ENCODE measurements around the gene TMEM185B.
"Not testable (repeated sequence)": the region's sequence is repeated elsewhere in the genome, so short reads cannot be mapped to it uniquely, and the experiment has no call there.

Gene TMEM185B

GRCh38 chr2:120223034-120223912, at the start of gene TMEM185B:
Gene TMEM185B (minus strand): TSS chr2:120223400. CDS start chr2:120222976, 424 bp downstream.
- peak; percentile 84 for DNase-seq (ENCODE audit: low read depth)

GRCh38 chr2:120271711-120272379, 48.6 kb upstream of the TMEM185B start:
- DNase-seq (ENCODE audit: low read depth): no peak

DNA sequence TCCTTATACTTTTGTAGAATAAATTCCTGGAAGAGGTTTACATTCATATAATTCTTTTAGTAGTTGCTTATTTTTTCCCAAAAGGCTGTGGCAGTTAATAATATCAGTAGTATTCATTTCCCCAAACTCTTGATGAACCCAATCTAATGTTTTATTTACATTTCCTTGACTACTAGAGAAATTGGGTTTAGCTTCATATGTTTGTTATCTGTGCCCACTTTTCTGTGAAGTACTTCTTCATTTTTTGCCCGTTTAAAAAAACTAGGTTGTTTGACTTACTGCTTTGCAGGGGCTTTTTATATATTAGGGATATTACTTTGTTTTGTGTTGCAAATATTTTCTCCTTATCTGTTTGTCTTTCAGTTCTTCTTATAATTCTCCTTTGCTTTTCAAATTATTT, 46.6 kb upstream of the TMEM185B start:
- no peak for DNase-seq (ENCODE audit: low read depth)

DNA sequence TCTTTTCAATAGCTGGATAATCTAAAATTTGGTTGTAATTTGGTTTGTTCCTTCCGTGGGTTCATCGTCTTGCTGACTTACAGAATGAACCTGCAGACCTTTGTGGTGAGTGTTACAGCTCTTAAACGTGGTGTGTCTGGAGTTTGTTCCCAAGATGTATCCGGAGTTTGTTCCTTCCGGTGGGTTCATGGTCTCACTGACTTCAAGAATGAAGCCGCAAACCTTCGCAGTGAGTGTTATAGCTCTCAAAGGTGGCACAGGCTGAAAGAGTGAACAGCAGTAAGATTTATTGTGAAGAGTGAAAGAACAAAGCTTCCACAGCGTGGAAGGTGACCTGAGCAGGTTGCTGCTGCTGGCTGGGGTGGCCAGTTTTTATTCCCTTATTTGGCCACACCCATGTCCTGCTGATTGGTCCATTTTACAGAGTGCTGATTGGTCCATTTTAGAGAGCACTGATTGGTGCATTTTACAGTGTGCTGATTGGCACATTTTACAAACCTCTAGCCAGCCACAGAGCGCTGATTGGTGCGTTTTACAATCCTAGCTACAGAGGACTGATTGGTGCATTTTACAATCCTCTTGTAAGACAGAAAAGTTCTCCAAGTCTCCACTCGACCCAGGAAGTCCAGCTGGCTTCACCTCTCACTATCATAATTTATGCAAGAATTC, 46.0 kb upstream of the TMEM185B start:
- no peak for DNase-seq (ENCODE audit: low read depth)

DNA sequence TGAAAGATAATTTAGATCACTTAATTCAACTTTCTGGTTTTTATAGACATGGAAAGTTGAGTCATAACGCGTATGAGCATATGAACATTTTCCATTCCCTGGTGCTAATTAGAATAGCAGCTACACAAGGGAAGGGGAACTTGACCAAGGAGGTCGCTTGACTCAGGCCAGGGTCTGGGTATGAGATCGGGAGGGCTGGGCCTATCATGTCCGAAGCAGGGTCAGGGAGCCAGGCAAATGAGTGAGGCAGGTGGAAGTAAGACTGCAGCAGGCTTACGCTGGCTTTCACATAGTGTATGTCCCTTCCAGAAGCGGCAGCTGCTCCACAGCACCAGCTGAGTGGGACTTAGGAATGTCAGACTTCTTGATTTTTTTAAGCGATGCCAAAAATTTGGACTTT, 44.1 kb upstream of the TMEM185B start:
- DNase-seq (ENCODE audit: low read depth): no peak

GRCh38 chr2:120265006-120265405, 41.8 kb upstream of the TMEM185B start:
- no peak for DNase-seq (ENCODE audit: low read depth)

- DNase-seq (ENCODE audit: low read depth): no peak
Measured at GRCh38 chr2:120262761-120263428, 39.7 kb upstream of the TMEM185B start.

DNA sequence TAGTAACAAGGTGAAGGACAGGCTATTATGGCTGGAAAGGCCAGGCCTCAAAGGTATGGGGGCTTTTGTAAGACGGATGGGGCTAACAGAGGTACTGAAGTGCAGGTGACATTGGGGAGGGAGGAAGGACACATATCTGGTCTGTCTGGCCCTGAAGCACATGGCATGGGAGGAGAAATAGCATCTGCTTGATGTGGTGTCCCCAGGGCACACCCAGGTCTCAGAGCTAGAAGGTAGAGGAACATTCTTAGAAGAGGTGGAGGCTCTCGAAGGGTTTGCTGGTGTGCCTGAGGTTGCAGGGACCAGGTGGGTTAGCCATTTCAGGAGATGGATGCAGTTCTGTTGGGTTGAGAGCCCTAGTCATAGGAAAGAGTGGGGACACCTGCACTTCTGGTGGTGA, 39.0 kb upstream of the TMEM185B start:
- DNase-seq (ENCODE audit: low read depth): no peak

DNA sequence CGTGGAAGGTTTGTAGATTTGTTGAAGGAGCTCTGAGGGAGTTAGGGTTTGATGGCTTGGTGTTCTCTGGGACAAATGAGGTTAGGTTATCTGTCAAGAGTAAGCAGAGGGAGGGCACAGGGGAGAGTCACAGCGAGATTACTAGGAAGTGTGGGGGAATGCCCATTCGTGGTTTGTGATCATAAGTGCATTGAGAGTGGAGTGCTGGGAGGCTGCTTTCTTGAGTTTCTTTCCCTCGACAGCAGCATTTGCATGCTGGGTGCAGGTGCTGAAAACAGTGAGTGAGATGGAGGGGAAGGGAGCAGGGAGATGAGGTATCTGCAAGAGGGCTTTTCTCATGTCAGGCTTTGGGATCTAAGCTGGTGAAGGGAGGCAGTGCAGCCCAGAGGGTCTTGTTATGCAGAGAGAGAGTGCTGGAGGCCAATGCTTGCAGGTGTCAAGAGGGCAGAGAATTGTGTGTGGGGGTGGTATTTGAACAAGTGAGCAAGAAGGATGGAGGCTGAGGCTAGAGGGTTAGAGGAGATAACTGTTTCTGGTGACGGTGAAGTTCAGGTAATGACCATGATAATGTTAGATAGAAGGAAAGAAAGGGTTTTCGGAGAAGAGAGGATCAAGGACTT, 38.3 kb upstream of the TMEM185B start:
- no peak for DNase-seq (ENCODE audit: low read depth)

- DNase-seq (ENCODE audit: low read depth): no peak
Measured at GRCh38 chr2:120260736-120261135, 37.5 kb upstream of the TMEM185B start.

GRCh38 chr2:120259939-120260338, 36.7 kb upstream of the TMEM185B start:
- DNase-seq (ENCODE audit: low read depth): not testable (repeated sequence)

- no peak for DNase-seq (ENCODE audit: low read depth)
Measured at GRCh38 chr2:120258196-120258595, 35.0 kb upstream of the TMEM185B start.

DNA sequence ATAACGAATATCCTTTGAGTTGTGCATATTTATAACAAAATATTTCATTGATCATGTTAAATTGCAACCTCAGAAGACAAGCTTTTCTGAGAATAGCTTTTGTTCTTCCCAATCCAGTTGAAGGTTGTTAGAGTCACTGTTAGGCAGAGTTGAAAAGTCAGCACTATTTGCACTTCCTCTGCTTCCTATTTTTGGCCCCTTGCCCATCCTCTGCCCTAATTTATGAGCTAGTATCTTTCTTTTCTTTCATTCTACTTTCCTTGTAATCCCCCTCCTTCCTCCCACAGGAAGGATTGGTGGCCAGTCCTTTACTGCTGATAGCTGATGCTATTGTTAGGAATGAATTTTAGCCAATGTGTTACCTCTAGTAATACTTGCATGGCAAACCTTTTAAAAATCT, 34.3 kb upstream of the TMEM185B start:
- no peak for DNase-seq (ENCODE audit: low read depth)

GRCh38 chr2:120256651-120257000, 33.4 kb upstream of the TMEM185B start:
- DNase-seq (ENCODE audit: low read depth): no peak

DNA sequence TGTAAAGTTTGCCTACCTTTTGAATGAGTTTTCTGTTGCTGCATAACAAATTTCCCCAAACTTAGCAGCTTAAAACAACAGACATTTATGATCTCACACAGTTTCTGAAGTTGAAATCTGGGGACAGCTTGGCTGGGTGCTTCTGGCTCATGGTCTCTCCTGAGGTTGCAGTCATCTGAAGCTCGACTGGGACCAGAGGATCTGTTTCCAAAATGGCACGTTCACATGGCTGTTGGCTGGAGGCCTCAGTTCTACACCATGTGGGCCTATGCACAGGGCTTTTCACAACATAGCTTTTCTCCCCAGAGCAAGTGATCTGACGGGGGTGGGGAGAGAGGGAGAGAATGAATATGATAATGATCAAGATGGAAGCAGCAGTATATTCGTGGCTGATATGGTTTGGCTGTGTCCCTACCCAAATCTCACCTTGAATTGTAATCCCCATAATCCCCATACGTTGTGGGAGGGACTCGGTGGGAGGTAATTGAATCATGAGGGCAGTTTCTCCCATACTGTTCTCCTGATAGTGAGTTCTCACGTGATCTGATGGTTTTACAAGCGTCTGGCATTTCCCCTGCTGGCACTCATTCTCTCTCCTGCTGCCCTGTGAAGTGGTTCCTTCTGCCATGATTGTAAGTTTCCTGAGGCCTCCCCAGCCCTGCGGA, 32.9 kb upstream of the TMEM185B start:
- DNase-seq (ENCODE audit: low read depth): no peak

DNA sequence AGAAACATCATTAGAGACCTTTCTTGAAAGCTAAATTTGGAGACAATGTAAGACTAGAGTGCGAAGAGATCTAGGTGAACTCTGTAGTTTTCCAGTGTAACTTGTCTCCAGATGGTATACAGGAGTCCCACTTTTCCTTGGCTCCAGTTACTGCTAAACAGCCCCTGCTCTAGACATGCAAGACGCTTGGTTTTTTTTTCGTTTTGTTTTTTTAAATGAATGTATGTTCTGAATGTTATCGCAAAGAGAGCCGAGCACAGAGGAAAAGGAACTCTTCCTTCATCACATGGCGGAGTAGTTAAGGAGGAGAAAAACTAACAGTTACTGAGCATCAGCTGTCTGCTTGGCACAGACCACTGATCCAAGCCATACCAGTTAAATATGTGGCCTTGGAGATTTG, 31.9 kb upstream of the TMEM185B start:
- DNase-seq (ENCODE audit: low read depth): no peak

DNA sequence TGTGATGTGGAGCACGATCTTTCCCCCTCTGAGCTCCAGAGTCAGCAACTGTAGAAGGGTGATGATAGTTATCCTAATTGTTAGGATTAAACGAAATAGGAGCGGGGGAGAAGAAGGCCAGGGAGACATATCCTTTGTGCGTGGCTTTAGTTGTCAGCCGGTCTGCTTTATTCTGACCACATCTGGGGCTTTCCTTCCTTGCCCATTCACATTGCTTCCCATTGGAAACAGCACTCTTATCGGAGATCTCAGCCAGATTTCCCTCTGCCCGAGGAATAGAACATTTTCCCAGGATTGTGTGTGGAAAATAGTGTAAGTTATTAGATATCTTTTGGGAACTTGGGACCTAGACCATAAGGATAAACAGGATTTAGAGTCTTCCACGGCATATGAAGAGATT, 31.0 kb upstream of the TMEM185B start:
- no peak for DNase-seq (ENCODE audit: low read depth)

DNA sequence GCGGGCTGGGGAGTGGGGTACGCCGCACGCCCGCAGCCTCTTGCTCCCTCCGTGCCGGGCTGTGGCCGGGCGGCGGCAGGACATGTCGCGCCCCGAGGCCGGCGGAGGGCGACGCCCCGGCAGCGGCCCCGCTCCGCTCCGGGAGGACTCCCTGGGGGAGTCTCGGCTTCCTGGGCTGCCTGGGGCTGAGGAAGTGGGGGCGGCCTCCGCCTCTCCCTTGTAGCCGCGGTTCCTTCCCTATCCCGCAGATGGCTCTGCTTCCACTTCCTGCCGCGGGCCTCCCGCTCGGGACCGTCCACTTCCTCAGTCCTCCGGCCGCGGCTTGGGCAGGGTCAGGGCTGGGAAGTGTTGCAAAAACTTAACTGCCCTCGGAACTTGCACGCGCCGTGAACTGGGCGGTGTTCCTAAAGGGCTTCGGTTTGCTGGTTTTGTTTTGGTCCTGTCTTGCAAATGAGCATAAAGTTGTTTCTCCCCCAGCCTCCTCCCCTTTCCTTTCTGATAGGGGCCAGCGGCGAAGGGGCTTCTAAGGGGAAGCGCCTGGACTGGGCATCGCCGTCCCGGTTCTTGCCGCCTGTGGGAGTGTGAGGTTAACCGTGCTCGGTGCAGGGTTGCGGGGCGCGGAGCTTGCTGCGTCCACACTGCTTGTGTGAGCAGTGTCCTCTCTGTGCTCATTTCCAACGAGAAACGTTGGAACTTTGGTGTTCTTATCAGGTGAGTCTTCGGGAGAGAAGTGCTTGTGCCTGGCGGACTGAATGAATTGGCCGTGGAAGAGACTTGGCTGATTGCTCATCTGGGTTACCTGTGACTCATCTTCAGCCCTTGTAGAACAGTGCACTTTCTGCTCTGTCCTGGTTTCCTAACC, 30.1 kb upstream of the TMEM185B start:
- DNase-seq (ENCODE audit: low read depth): no peak

- peak; percentile 98 for DNase-seq (ENCODE audit: low read depth)
Measured at GRCh38 chr2:120252225-120253020, 29.2 kb upstream of the TMEM185B start, which contains the start of gene RALB. Gene RALB (plus strand): TSS chr2:120252852. CDS start chr2:120278665, 25,813 bp downstream.

GRCh38 chr2:120251880-120252224, 28.7 kb upstream of the TMEM185B start:
- DNase-seq (ENCODE audit: low read depth): no peak

Measured in stimulated activated CD8-positive, alpha-beta memory T cell treated with anti-CD3 and anti-CD28 coated beads, Interleukin-15, amount 100 ng/mL, for 1 hour (primary cell).